SJSA1 (cell line): ENCODE data around the gene LRP6. TPM values are rescaled to one million over a fixed set of nuclear protein-coding genes. Genes with fewer than 3 reads are reported as not detected.

ENCODE experiments used
- DNase-seq, 2 experiments: peaks; one replicate each; pipeline ENCODE4 v3.0.0-alpha.2; 2015 to 2020; ENCODE audit warnings: low spot score in 2 of 2, low read depth in 1 of 2
- H3K27ac ChIP-seq: fragments of 250-450 bp; sonication (Bioruptor Pico); 2 replicates; pipeline ENCODE4 v1.5.1; 2020; ENCODE audit warnings: mild to moderate bottlenecking, moderate library complexity
- H3K27me3 ChIP-seq: fragments of 250-450 bp; sonication (Bioruptor Pico); replicated peaks from 2 replicates; pipeline ENCODE4 v1.5.1; 2020; ENCODE audit warnings: mild to moderate bottlenecking, moderate library complexity
- H3K36me3 ChIP-seq: fragments of 250-450 bp; sonication (Bioruptor Pico); 2 replicates; pipeline ENCODE4 v1.5.1; 2020; ENCODE audit warnings: mild to moderate bottlenecking
- H3K4me1 ChIP-seq: fragments of 250-450 bp; sonication (Bioruptor Pico); replicated peaks from 2 replicates; pipeline ENCODE4 v1.6.1; 2021; ENCODE audit warnings: mild to moderate bottlenecking
- H3K4me3 ChIP-seq: fragments of 250-450 bp; sonication (Bioruptor Pico); 2 replicates; pipeline ENCODE4 v1.5.1; 2020; ENCODE audit warnings: mild to moderate bottlenecking
- H3K9me3 ChIP-seq: fragments of 250-450 bp; sonication (Bioruptor Pico); replicated peaks from 2 replicates; pipeline ENCODE4 v1.5.1; 2020; ENCODE audit warnings: mild to moderate bottlenecking
- total RNA-seq: library from RNA; depleted of rRNA; stranded (reverse); fragments of >200 nt; shearing (Covaris generic); gene quantifications from 2 replicates; pipeline ENCODE4 v1.2.3, GENCODE V29; 2014

The LRP6 gene
- total RNA-seq, 1 experiment from 2014 or later: 31.3 TPM

GRCh38 chr12:12219664-12220063, 47.2 kb downstream of the LRP6 start:
- Histone ChIP-seq H3K27me3 (no peaks in the 10 kb centered on the region), H3K27ac (no peak overlapping the region), H3K4me3 (no peak overlapping the region), H3K9me3 (no peaks in the 10 kb centered on the region), H3K4me1 (peaks cover 29% of the 10 kb centered on the region), H3K36me3 (no peaks in the 10 kb centered on the region)
- no peak for DNase-seq

- H3K36me3 ChIP-seq: no peaks in the 10 kb centered on the region
- no peak for DNase-seq
- no peaks in the 10 kb centered on the region for H3K27me3 ChIP-seq
- peaks cover 27% of the 10 kb centered on the region for H3K4me1 ChIP-seq
- 0 out of 2 replicates have a peak overlapping the region, but pooled peaks have one; percentile 25 for H3K27ac ChIP-seq
- H3K4me3 ChIP-seq: no peak overlapping the region
- H3K9me3 ChIP-seq: no peaks in the 10 kb centered on the region
Observed at GRCh38 chr12:12217018-12217359, 49.9 kb downstream of the LRP6 start.

- Histone ChIP-seq H3K9me3 (no peaks in the 10 kb centered on the region), H3K27me3 (no peaks in the 10 kb centered on the region), H3K4me3 (no peak overlapping the region), H3K4me1 (peaks cover 27% of the 10 kb centered on the region), H3K36me3 (no peaks in the 10 kb centered on the region), H3K27ac (peak overlapping the region; percentile 38; the same call in 1 of the 2 replicates)
- DNase-seq: no peak
Observed at GRCh38 chr12:12216349-12217017, 50.4 kb downstream of the LRP6 start.

GRCh38 chr12:12214635-12215131, 52.2 kb downstream of the LRP6 start:
- Histone ChIP-seq H3K27me3 (no peaks in the 10 kb centered on the region), H3K27ac (no peak overlapping the region), H3K36me3 (no peaks in the 10 kb centered on the region), H3K4me3 (no peak overlapping the region), H3K9me3 (no peaks in the 10 kb centered on the region), H3K4me1 (peaks cover 27% of the 10 kb centered on the region)
- peak in 1 of 2 experiments; percentile 36 for DNase-seq

- DNase-seq: no peak
- Histone ChIP-seq H3K4me1 (peaks cover 27% of the 10 kb centered on the region), H3K36me3 (no peaks in the 10 kb centered on the region), H3K27me3 (no peaks in the 10 kb centered on the region), H3K27ac (no peak overlapping the region), H3K4me3 (no peak overlapping the region), H3K9me3 (no peaks in the 10 kb centered on the region)
Observed at GRCh38 chr12:12214201-12214600, 52.6 kb downstream of the LRP6 start.

- no peak overlapping the region for H3K27ac ChIP-seq
- no peaks in the 10 kb centered on the region for H3K36me3 ChIP-seq
- no peaks in the 10 kb centered on the region for H3K9me3 ChIP-seq
- H3K27me3 ChIP-seq: no peaks in the 10 kb centered on the region
- no peak for DNase-seq
- H3K4me1 ChIP-seq: peaks cover 27% of the 10 kb centered on the region
- no peak overlapping the region for H3K4me3 ChIP-seq
Observed at GRCh38 chr12:12212769-12213168, 54.1 kb downstream of the LRP6 start.

GRCh38 chr12:12210983-12211382, 55.9 kb downstream of the LRP6 start:
- no peak for DNase-seq
- H3K4me1 ChIP-seq: peaks cover 18% of the 10 kb centered on the region
- no peaks in the 10 kb centered on the region for H3K27me3 ChIP-seq
- H3K36me3 ChIP-seq: no peaks in the 10 kb centered on the region
- H3K27ac ChIP-seq: no peak overlapping the region
- H3K9me3 ChIP-seq: no peaks in the 10 kb centered on the region
- H3K4me3 ChIP-seq: no peak overlapping the region

- H3K4me1 ChIP-seq: peaks cover 12% of the 10 kb centered on the region
- no peak overlapping the region for H3K4me3 ChIP-seq
- H3K9me3 ChIP-seq: no peaks in the 10 kb centered on the region
- no peaks in the 10 kb centered on the region for H3K36me3 ChIP-seq
- H3K27ac ChIP-seq: no peak overlapping the region
- DNase-seq: no peak
- H3K27me3 ChIP-seq: no peaks in the 10 kb centered on the region
Observed at GRCh38 chr12:12210416-12210815, 56.4 kb downstream of the LRP6 start.

GRCh38 chr12:12209675-12210074, 57.2 kb downstream of the LRP6 start:
- no peak overlapping the region for H3K27ac ChIP-seq
- DNase-seq: no peak

DNA sequence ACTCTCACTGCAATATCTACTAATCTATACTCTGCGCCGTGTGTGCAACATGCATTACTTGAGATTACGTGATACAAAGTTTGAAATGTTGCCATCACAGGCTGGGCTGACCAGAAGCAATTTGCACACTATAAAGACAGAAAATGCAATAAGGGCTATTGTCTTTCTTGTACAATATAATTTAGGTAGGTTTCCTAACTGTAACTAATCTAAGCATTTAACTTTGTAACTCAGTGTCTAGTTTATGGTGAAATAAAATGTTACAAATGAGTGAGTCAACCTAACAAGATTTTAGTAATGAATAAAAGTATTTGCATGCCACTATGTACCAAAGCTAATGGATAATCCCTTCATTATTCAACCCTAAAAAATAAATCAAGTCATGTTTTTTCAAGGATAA, 57.8 kb downstream of the LRP6 start:
- Histone ChIP-seq H3K27me3 (no peaks in the 10 kb centered on the region), H3K9me3 (no peaks in the 10 kb centered on the region), H3K36me3 (no peaks in the 10 kb centered on the region), H3K27ac (no peak overlapping the region), H3K4me1 (no peaks in the 10 kb centered on the region; the same call in 1 of the 2 replicates), H3K4me3 (no peak overlapping the region)
- DNase-seq: no peak

More at GRCh38 chr12:12209675-12210074, 57.2 kb downstream of the LRP6 start:
- no peaks in the 10 kb centered on the region for H3K36me3 ChIP-seq
- H3K4me3 ChIP-seq: no peak overlapping the region
- peaks cover 5% of the 10 kb centered on the region for H3K4me1 ChIP-seq
- H3K9me3 ChIP-seq: no peaks in the 10 kb centered on the region
- H3K27me3 ChIP-seq: no peaks in the 10 kb centered on the region

- Histone ChIP-seq H3K27me3 (no peaks in the 10 kb centered on the region), H3K4me3 (no peak overlapping the region), H3K4me1 (no peaks in the 10 kb centered on the region; the same call in 1 of the 2 replicates), H3K27ac (no peak overlapping the region), H3K36me3 (peaks cover 7% of the 10 kb centered on the region; the same call in 1 of the 2 replicates), H3K9me3 (no peaks in the 10 kb centered on the region)
- DNase-seq: no peak
Observed at GRCh38 chr12:12207746-12208145, 59.1 kb downstream of the LRP6 start.

DNA sequence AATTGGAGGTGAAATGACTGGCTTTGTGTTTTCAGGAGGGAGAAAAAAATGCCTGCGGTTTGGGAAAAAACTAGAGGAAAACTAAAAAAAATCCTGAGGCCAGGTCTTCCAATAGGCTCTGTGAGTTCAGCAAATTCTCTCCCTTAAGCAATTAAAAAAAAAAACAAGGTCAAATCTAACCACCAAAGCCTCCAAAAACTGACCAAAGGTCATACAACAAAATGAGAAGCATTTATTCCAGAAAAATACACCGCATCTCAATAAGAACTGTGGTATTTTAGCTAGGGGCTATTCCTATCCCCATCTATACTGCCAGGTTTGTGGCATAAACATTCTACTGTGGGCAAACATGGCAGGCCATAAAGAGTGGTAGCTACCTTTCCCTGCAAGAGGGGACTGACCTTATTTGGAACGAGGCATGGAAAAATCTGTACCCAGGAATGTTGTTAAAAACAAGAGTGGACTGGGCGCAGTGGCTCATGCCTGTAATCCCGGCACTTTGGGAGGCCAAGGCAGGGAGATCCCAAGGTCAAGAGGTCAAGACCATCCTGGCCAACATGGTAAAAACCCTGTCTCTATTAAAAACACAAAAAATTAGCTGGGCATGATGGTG, 60.0 kb downstream of the LRP6 start:
- H3K4me1 ChIP-seq: no peaks in the 10 kb centered on the region; the same call in 1 of the 2 replicates
- H3K36me3 ChIP-seq: peaks cover 15% of the 10 kb centered on the region
- DNase-seq: no peak
- no peaks in the 10 kb centered on the region for H3K27me3 ChIP-seq
- no peak overlapping the region for H3K27ac ChIP-seq
- no peaks in the 10 kb centered on the region for H3K9me3 ChIP-seq
- no peak overlapping the region for H3K4me3 ChIP-seq

- DNase-seq: no peak
- no peaks in the 10 kb centered on the region for H3K4me1 ChIP-seq
- peaks cover 41% of the 10 kb centered on the region for H3K36me3 ChIP-seq
- H3K4me3 ChIP-seq: no peak overlapping the region
- no peaks in the 10 kb centered on the region for H3K27me3 ChIP-seq
- no peaks in the 10 kb centered on the region for H3K9me3 ChIP-seq
- no peak overlapping the region for H3K27ac ChIP-seq
Observed at GRCh38 chr12:12202747-12203146, 64.1 kb downstream of the LRP6 start.

- Histone ChIP-seq H3K27ac (no peak overlapping the region), H3K9me3 (no peaks in the 10 kb centered on the region), H3K4me1 (no peaks in the 10 kb centered on the region), H3K4me3 (no peak overlapping the region), H3K27me3 (no peaks in the 10 kb centered on the region), H3K36me3 (peaks cover 47% of the 10 kb centered on the region)
- no peak for DNase-seq
Observed at GRCh38 chr12:12202105-12202504, 64.7 kb downstream of the LRP6 start.
